GM10266 (cell line): ENCODE measurements around the gene CKLF.

Experiments used
- DNase-seq: peaks from one replicate; pipeline ENCODE4 v3.0.0; 2012; ENCODE audit errors: extremely low spot score
- TF ChIP-seq, protein P1 (sequence below): IDR thresholded peaks from 2 replicates; pipeline ENCODE4 v1.5.1; 2012; ENCODE audit warnings: mild to moderate bottlenecking, low read depth; ENCODE audit not compliant: control insufficient read depth, insufficient read depth; ENCODE audit errors: missing control alignments

The CKLF gene

GRCh38 chr16:66515596-66516508 lies 36.5 kb upstream of the CKLF start:
- peak; percentile 24 for DNase-seq
- TF ChIP-seq, protein P1, sequence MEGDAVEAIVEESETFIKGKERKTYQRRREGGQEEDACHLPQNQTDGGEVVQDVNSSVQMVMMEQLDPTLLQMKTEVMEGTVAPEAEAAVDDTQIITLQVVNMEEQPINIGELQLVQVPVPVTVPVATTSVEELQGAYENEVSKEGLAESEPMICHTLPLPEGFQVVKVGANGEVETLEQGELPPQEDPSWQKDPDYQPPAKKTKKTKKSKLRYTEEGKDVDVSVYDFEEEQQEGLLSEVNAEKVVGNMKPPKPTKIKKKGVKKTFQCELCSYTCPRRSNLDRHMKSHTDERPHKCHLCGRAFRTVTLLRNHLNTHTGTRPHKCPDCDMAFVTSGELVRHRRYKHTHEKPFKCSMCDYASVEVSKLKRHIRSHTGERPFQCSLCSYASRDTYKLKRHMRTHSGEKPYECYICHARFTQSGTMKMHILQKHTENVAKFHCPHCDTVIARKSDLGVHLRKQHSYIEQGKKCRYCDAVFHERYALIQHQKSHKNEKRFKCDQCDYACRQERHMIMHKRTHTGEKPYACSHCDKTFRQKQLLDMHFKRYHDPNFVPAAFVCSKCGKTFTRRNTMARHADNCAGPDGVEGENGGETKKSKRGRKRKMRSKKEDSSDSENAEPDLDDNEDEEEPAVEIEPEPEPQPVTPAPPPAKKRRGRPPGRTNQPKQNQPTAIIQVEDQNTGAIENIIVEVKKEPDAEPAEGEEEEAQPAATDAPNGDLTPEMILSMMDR: peak; percentile 28

DNA sequence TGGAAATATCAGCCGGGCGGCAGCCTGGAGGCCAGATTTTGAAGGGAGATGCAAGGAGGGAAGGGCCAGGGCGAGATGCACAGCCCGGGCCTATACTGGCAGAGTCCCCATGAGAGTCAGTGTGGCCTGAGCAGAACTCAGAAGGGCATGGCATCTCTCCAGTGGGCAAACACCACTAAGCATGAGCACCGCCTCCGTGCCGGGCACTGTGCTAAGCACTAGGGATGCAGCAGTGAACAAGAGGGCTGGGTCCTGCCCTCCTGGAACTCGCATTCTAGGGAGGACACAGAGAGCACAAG lies 35.9 kb upstream of the CKLF start:
- TF ChIP-seq, protein P1: no peak
- DNase-seq: no peak

- TF ChIP-seq, protein P1: no peak
These were observed 35.4 kb upstream of the CKLF start for GRCh38 chr16:66516808-66517585.

DNA sequence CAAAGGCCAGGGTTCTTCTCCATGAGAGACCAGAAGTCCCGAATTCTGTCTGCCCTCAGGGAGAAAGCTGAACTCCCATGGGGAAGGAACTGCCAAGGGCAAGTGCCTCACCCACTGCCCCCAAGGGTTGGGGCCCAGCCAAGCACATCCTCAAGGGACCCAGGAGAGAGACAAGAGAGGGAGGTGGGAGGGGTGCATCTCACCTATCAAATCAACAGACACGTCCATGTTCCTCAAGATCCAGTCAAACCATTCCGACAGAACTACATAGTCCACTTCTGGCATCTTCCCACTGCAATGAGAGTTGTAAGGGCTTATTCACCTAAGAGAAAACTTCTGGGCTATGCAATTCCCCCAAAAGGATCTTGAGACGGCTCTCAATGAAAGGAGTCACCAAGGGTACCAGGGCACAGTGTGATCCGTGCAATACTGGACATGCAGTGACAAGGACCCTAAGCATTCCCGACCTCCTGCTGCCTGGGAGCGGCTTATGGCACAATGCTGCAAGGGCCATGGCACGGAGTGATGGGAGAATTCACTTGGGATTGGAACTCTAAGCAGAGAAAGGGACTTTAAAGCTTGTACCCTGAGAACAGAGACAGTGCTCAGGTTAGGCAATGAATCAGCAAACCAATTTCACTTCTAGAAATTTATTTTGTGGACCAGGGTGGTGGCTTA lies 34.7 kb upstream of the CKLF start:
- no peak for DNase-seq
- TF ChIP-seq, protein P1: no peak

More at GRCh38 chr16:66516808-66517585, 35.4 kb upstream of the CKLF start:
- DNase-seq: peak; percentile 91

GRCh38 chr16:66519482-66520373 lies 32.6 kb upstream of the CKLF start:
- TF ChIP-seq, protein P1: no peak
- DNase-seq: no peak

DNA sequence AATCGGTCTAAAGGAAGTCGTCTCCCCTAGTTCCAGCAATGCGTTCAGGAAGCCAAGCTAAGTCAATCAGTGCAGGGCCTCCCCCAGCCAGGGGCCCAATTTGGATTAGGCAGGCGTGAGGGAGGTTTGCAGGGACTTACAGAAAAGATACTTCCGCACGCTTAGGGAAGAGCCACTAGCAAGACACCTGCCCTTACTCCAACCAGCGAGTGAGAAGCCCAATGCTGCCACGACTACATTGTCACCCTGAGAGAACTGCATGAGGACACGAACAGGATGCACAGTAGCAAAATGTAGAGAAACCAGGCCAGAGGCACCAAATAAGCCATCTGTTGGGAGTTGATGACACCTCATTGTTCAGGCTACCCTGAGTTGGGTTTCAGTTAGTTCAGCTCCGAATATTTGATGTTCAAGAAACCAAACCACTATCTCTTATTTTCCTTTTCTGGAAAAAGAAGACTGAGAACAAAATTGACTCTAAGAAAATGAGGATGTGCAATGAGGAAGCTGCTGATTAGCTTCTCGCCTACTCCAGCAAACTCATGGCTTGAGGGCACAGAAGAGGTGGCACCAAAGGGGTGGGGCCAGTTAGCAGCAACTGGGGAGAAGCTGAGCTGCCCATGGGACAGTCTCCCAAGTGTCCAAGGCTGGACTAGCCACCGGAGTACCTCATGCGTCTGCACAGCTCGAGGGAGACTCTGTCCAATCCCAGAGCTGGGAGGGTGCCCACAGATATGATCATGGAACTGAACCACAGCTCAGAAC lies 31.8 kb upstream of the CKLF start:
- DNase-seq: no peak
- TF ChIP-seq, protein P1: no peak
